ENCODE results near the gene ATP5F1D. TPM values are rescaled to one million over a fixed set of nuclear protein-coding genes. Genes with fewer than 3 reads are reported as not detected.

The ATP5F1D gene
- total and polyA plus RNA-seq, 2 of the 13 experiments (the other 11 are each of a cell fraction or from before 2014, with no cell fraction given): 39.4 to 78.7 TPM

DNA sequence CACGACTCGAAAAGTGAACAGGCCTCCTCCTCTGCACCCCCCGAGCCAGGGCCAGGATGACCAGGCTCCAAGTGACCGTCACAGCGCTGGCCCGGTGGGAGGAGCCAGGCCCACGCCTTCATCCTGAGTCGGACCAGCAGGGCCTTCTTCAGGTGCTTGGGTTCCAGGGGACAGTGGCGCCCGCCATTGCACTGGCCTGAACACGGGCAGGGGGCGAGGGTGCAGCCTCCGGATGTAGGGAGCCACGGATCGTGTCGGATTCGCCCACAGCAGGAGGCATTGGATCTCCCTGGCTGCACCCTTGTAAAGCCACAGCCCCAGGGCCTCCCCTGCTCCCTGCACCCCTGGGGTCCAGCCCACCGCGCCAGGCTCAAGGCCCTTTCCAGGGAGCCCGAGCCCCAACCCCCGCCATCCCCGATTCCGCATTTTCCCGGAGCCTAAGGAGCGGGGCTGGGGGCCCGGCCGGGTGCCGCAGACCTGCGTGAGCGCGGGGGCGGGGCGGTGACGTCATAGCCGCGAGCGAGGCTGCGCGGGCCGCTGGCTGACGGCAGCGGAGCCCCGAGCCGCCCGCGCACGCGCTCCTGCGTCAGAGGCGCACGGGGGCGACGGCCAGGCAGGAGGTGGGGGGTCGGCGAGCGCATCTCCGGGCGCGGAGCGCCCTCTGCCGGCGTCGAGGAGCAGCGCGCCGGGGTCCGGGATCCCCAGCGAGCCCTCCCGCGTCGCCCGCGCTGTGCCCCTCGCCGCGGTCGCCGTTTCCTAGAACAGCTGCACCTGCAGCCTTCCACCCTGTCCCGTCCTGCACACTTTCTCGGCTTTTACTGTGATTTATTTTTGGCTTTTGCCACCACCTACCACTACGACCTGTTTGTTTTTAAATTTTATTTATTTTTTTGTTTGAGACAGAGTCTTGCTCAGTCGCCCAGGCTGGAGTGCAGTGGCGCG is 1.5 kb upstream of the ATP5F1D start (continued):
- TF ChIP-seq, protein P1, sequence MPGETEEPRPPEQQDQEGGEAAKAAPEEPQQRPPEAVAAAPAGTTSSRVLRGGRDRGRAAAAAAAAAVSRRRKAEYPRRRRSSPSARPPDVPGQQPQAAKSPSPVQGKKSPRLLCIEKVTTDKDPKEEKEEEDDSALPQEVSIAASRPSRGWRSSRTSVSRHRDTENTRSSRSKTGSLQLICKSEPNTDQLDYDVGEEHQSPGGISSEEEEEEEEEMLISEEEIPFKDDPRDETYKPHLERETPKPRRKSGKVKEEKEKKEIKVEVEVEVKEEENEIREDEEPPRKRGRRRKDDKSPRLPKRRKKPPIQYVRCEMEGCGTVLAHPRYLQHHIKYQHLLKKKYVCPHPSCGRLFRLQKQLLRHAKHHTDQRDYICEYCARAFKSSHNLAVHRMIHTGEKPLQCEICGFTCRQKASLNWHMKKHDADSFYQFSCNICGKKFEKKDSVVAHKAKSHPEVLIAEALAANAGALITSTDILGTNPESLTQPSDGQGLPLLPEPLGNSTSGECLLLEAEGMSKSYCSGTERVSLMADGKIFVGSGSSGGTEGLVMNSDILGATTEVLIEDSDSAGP (CRISPR knock-in tag; IDR thresholded peaks at IDR 0.05; ENCODE audit: borderline replicate concordance): peak; percentile 59; the same call in 1 of the 2 replicates
- TF ChIP-seq ZNF709 (CRISPR knock-in tag; IDR thresholded peaks at IDR 0.05): no peak
- TF ChIP-seq, protein P2, sequence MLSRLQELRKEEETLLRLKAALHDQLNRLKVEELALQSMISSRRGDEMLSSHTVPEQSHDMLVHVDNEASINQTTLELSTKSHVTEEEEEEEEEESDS (CRISPR knock-in tag; IDR thresholded peaks at IDR 0.05; ENCODE audit: borderline replicate concordance): no peak
- TF ChIP-seq YY1 (IDR thresholded peaks at IDR 0.05; ENCODE audit: insufficient read depth, insufficient replicate concordance, low read depth, low read length): peak; percentile 50
- 0 out of 2 replicates have a peak, but pooled peaks have one; percentile 29 for TF ChIP-seq MEIS2 (CRISPR knock-in tag; IDR thresholded peaks at IDR 0.05)
- TF ChIP-seq CREB1 (IDR thresholded peaks at IDR 0.05): peak; percentile 99
- TF ChIP-seq CREB1 (CRISPR knock-in tag; IDR thresholded peaks at IDR 0.05): no peak
- TF ChIP-seq GATA4 (IDR thresholded peaks at IDR 0.05; ENCODE audit: borderline replicate concordance, low read depth): no peak
- TF ChIP-seq HES4 (CRISPR knock-in tag; IDR thresholded peaks at IDR 0.05; ENCODE audit: borderline replicate concordance): peak; percentile 64; the same call in 1 of the 2 replicates
- TF ChIP-seq ZFY (CRISPR knock-in tag; IDR thresholded peaks at IDR 0.05): peak; percentile 23; the same call in 1 of the 2 replicates
- TF ChIP-seq SMAD1 (CRISPR knock-in tag; IDR thresholded peaks at IDR 0.05; ENCODE audit: borderline replicate concordance, low read depth): 0 out of 2 replicates have a peak, but pooled peaks have one; percentile 38
- no peak for TF ChIP-seq ZNF644 (CRISPR knock-in tag; IDR thresholded peaks at IDR 0.05; ENCODE audit: low read depth)
- peak; percentile 41; the same call in 1 of the 2 replicates for TF ChIP-seq GABPB1 (CRISPR knock-in tag; IDR thresholded peaks at IDR 0.05)
- TF ChIP-seq ZNF567 (CRISPR knock-in tag; IDR thresholded peaks at IDR 0.05; ENCODE audit: borderline replicate concordance): 0 out of 2 replicates have a peak, but pooled peaks have one; percentile 40
- TF ChIP-seq, protein P3, sequence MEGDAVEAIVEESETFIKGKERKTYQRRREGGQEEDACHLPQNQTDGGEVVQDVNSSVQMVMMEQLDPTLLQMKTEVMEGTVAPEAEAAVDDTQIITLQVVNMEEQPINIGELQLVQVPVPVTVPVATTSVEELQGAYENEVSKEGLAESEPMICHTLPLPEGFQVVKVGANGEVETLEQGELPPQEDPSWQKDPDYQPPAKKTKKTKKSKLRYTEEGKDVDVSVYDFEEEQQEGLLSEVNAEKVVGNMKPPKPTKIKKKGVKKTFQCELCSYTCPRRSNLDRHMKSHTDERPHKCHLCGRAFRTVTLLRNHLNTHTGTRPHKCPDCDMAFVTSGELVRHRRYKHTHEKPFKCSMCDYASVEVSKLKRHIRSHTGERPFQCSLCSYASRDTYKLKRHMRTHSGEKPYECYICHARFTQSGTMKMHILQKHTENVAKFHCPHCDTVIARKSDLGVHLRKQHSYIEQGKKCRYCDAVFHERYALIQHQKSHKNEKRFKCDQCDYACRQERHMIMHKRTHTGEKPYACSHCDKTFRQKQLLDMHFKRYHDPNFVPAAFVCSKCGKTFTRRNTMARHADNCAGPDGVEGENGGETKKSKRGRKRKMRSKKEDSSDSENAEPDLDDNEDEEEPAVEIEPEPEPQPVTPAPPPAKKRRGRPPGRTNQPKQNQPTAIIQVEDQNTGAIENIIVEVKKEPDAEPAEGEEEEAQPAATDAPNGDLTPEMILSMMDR (CRISPR knock-in tag; IDR thresholded peaks at IDR 0.05): peak; percentile 81
- TF ChIP-seq ZFX (CRISPR knock-in tag; IDR thresholded peaks at IDR 0.05; ENCODE audit: low read depth): peak; percentile 47; the same call in 1 of the 2 replicates
- peak; percentile 92 for TF ChIP-seq MXI1 (IDR thresholded peaks at IDR 0.05; ENCODE audit: borderline replicate concordance, low read depth, low read length)
- no peak for TF ChIP-seq ZNF674 (CRISPR knock-in tag; IDR thresholded peaks at IDR 0.05; ENCODE audit: low read depth)
- TF ChIP-seq, protein P4, sequence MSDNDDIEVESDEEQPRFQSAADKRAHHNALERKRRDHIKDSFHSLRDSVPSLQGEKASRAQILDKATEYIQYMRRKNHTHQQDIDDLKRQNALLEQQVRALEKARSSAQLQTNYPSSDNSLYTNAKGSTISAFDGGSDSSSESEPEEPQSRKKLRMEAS (IDR thresholded peaks at IDR 0.05): peak; percentile 76
- peak; percentile 65 for TF ChIP-seq SKI (IDR thresholded peaks at IDR 0.05; ENCODE audit: partially characterized antibody)
- TF ChIP-seq SP4 (CRISPR knock-in tag; IDR thresholded peaks at IDR 0.05): peak; percentile 50; the same call in 1 of the 2 replicates
- TF ChIP-seq KDM2A (CRISPR knock-in tag; IDR thresholded peaks at IDR 0.05; ENCODE audit: borderline replicate concordance, low read depth): peak; percentile 11; the same call in 1 of the 2 replicates
- no peak for TF ChIP-seq ZNF569 (CRISPR knock-in tag; IDR thresholded peaks at IDR 0.05; ENCODE audit: borderline replicate concordance)
- peak; percentile 90 for TF ChIP-seq ATF7 (IDR thresholded peaks at IDR 0.05)
- peak; percentile 85 for TF ChIP-seq ATF7 (CRISPR knock-in tag; IDR thresholded peaks at IDR 0.05)

All from HepG2 (cell line).